ENCODE measurements around the gene POMGNT2.

The POMGNT2 gene

DNA sequence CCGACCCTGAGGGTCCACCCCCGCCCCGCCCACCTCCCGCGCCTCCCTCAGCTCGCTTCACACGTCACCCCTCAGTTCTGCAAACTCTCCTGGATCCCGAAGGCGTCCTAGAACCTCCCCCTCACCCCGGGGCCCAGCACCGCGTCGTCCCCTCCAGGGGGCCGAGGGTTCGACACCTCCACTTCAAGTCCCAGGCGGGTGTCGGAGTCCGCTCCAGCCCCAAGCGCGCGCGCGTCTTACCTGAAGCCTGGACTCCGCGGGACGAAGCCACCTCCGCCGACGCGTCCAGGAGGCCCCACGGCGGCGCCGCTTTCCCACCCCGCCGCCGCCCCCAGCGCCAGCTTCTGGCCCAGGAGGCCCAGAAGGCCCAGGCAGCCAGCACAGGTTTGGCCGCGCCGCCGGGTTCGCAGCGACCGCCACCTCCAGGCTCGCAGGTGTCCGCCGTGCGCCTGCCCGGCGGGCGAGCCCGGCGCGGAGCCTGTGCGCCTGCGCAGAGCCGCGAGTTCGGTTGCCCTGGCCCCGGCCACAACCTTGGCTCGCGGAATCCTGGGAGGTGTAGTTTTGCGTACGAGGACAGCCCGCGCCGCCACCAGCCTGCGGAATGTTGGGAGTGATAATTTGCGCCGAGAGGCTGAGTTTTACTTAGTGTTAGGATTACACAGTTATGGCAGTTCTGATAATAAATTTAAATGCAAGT lies at the start of gene POMGNT2:
POMGNT2 (minus strand) TSS at position 484 of the 697 bp plus-strand sequence. CDS start 24,648 bp downstream, outside the sequence.
- peak; percentile 93 for DNase-seq

DNA sequence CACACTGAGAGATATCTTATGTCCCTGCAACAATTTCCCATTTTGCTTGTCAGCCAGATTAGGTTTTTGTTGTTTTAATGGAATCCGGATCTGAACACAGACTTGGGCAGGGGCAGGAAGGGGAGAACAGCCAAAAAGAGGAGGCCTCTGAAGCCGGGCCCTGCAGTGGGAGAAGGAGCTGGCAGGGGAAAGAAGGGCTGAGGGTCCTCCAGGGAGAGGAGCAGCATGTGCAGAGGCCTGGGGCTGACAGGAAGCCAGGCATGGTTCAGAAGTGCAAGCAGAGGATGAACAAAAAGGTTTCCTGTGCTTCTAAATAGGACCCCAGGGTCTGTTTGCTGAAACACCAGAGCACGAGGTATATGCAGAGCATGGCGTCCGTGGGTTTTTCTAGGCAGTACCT lies 49.1 kb upstream of the POMGNT2 start:
- DNase-seq = no peak

DNA sequence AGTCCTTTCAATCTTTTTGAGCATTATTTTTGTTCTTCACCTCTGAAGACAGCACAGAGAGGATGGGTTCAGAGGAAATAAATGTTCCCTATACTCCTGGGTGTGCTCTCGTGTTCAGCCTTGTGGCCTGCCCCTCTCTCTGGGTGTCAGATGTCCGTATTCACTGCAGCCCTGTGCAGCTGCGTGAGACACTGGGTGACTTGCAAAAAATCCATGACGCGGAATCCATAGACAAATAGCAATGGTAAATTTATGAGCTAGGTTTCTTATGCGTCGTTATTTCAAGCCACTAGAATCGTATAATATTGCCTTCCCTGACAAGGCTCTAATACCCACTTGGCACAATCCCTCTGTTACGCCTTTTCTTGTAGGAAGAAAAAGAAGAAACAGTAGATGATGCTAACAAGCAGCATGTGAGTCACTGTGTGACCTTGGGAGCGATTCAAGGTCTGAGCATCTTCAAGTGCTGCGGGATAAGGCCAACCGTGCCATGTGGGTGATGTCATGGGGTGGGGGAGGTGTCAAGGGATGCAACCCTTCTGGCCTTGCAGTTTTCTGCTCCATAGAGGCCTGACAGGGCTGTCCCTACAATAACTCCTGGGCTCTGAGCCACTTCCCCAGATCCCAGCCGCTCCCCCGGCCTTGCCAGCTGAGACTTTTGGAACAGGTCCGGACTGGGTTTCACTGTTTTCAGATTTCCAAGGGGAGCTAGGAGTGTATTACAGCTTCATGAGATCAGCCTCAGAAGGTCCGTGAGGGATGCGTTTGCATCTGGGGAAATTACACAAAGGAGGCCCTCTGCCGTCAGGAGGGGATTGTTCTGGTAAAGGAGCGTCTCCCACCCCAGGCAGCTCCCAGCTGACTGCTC lies 47.6 kb upstream of the POMGNT2 start:
- no peak for DNase-seq

DNA sequence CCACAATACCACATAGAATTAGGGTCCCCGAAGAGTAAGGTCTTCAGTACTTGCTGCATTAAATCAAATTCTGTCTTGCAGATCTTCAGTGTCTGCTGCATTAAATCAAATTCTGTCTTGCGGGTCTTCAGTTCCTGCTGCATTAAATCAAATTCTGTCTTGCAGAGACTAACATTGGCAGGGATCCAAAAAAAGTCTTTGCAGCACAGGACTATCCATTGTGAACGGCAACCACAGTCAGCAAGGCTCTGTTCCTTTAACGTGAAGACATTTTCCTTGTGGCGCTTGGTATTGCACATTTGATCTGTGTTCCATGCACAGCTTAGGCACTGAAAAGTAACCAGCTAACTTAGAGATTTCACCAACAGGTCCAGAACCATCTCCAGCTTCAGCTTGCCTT lies 46.8 kb upstream of the POMGNT2 start:
- no peak for DNase-seq

DNA sequence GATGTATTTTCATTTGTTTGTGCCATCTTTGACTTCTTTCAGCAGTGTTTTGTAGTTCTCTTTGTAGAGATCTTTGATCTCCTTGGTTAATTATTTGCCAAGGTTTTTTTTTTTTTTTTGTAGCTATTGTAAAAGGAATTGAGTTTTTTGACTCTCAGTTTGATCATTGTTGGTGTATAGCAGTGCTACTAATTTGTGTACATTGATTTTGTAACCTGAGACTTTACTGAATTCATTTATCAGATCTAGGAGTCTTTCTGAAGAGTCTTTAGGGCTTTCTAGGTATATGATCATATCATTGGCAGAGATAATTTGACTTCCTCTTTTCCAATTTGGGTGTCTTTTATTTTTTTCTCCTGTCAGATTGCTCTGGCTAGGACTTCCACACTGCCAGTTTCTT lies 42.2 kb upstream of the POMGNT2 start:
- no peak for DNase-seq

DNA sequence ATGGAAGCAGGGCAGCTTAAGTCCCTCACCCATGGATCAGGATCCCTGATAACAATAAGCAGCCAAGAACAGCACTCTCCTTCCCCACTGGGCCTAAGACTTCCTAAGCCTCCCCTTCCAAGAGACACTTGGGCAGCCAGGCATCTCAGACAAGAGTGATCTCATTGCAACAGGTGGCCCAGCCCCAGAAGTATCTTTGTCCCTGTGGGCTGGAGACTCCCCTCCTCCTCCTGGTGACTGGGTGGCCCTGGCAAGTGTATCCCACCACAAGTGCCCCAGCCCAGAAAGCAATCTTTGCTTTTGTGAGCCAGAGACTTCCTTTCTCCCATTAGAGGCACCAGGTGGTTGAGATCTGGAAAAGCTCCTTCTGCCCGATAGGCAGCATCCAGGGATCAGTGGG lies 40.7 kb upstream of the POMGNT2 start:
- DNase-seq = no peak

DNA sequence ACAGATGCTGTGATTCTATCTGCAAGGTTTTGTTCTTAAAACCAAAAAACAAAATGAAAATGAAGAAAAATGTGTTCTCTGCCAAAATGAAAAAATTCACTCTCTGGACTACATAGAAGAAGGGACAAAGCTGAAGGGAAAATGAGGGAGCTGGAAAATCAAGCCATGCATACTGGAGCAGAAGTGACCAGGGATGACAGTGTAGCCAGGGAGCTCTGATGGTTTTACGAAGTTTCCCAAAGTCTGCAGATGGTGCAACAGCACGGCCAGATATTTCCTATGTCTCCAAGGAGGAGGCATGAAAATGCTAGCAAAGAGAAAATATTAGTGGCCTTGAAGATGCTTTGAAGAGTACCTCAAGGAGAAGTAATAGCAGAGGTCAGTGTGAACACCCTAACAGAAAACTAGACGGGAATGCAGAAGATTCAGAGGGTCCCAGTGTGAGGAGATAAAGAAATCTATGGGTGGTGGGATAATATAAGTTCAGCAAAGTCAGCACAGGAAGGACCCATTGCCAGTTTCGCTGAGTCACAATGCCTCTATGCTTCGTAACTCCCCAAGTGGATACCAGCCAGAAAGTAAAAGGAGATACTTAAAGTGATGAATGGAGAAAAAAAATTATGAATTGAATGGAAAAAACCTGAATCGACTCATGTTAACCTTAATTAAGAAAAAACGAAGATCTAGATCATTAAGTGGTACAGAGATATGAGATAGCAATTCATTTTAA lies 39.0 kb upstream of the POMGNT2 start:
- no peak for DNase-seq

DNA sequence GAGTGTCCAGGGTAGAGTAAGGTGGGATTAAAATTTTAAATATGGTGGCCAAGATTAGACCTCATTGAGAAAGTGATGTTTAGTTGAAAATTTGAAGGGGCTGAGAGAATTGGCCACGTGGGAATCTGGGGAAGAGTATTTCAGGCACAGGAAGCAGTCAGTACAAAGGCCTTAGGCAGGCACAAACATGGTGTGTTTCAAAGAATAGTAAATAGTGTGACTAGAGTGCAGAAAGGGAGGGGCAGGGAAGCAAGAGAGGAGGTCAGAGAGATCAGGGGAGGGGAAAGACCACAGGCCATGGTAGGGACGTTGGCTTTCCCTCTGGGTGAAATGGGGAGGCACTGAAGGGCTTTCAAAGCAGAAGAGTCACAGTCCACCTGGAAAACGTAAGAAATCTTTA lies 36.6 kb upstream of the POMGNT2 start:
- no peak for DNase-seq

DNA sequence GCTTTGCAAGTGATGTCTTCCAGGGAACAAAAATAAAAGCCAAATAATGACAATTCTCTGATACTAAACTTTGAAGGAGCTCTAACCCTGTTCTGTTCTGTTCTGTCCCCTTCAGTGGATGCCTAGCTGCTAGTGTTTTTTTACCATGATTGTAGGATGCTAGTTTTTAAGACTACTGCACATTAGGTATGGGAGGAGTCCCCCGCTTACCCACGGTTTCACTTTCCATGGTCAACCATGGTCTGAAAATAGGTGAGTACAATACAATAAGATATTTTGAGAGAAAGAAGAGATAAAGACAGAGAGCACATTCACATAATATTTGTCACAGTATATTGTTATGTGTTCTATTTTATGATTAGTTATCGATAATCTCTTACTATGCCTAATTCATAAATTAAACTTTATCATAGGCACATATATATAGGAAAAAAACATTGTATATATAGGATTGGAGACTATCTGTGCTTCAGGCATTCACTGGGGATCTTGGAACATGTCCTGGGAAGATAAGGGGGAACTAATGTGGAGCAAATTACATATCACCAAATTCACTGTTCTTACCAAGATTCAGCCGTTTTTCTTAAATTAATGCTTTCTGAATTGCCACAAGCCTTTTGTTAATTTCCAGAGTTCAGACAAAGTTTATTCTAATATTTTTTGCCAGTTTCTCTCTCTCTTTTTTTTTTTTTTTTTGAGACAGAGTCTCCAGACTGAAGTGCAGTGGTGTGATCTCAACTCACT lies 32.8 kb upstream of the POMGNT2 start:
- no peak for DNase-seq

DNA sequence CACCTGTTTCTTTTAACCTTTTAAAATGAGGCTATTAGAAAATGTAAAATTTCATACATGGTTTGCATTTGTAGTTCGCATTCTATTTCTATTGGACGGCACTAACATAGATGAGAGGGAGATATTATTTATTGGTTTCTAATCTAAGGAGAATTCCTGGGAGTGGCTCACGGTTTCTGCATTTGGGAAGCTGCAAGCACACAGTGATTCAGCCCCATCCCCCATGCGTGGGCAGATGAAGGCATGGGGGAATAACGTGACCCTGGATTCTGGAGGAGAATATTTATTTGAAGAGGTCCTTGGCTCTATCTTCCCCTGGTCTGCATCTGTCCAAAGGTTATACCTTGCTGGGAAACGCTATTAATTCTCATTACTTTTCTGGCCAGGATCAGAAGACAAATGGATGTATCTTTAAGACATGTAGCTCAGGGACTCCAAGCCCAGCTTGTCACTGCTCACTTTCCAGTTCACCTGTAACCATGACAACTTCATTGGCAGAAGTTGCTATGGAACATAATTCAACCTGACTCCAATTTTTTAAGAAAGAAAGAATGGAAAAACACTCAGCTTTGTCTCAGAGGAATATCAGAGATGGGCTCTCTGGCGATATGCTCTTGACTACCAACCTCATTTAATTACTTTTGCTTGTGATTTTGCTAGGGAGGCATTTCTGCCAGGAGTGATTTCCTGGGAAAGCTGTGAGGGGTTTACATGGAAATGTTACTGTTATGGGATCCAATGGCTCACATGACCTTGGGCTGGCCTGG lies 27.2 kb upstream of the POMGNT2 start:
- no peak for DNase-seq

DNA sequence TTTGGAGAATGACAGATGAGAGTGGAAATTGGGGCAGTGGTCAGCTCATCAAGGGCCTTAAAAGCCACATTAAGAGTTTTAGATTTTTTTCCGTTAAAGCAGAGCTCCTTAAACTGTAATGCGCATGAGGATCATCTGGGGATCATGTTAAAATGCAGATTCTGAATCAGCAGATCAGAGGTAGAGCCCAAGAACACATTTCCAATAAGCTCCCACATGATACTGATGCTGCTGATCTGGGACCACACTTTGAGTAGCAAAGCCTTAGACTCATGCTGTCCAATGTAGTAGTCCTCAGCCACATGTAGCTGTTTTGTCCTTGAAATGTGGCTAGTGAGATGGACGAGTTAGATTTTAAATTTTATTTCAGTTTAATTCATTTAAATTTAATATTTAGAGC lies 26.3 kb upstream of the POMGNT2 start:
- DNase-seq = no peak

DNA sequence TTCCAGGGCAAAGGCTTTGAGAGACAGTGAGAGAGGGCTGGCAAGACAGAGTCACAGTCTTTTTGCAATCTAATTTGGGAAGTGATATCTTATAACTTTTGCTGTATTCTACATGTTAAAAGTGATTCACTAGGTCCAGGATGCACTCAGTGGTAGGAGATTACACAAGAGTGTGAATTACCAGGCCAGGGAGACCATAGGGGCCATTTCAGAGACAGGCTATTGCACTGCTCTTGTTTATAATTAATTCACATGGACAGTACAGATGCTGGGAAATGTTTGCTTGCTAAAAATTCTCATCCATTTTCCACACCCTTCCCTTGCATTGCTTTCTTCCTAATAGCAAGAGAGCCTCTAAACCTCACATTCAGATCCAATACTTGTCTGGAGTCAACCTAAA lies 22.6 kb upstream of the POMGNT2 start:
- DNase-seq = no peak

DNA sequence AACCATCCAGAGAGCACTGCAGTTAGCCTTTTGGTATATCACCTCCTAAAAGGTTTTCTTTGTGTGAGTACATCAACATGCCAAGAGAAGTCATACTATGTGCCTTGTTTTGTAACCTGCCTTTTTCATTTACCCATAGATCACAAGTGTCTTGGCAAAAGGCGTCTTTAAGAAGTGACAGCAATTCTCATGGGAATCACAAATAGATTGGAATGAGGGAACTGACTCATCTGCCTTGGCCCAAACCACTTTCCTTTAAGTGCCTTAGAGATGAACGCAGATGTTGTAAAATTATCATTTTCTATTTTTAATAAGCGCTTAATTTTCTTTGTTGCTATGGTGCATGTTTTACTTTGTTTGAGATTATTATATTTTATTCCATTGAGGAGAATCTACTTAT lies 20.7 kb upstream of the POMGNT2 start:
- DNase-seq = no peak

DNA sequence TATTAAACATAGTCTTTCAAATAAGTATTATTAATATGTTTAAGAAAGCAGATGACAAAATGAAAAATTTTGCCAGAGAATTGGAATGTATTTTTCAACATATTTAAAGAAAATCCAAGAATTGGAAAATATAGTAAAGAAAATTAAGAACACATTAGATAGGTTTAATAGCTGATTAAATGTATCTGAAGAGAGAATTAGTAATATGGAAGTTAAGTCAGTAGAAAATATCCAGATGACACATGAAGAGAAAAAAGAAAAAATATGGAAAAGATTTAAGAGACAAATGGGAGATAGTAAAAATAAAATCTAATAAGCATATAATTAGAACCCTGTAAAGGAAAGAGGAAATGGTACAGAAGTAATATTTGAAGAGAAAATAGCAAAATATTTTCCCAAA lies 18.0 kb upstream of the POMGNT2 start:
- DNase-seq = no peak

DNA sequence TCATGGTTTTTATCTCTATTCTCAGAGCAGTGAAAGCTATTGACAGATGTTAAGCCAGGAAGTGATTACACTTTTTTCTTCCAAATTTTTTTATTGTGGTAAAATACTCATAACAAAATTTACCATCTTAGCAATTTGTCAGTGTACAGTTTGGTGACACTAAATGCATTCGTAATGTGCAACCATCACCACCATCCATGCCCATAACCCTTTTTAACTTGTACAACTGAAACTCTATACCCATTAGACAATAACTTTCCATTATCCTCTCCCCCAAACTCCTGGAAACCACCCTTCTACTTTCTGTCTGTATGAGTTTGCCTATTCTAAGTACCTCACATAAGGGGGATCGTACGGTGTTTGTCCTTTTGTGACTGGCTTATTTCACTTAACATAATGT lies 15.1 kb upstream of the POMGNT2 start:
- DNase-seq = no peak

DNA sequence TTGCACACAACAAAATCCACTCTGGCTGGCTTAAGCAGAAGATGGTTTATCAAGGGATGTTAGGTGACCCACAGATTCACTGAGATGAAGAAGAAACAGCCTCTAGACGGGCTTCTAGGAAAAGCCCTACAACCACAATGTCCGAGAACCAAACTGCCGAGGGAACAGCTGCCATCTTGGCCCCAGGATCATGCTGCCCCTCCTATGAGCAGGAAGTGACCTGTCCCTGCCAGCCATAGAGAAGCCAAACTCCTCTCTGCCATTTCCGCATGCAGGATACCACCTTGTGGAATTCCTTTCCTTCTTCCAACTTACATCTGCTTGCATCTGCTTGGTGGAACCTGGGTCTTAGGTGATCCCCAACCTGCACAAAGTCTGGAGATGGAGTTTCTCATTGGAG lies 11.4 kb upstream of the POMGNT2 start:
- no peak for DNase-seq

DNA sequence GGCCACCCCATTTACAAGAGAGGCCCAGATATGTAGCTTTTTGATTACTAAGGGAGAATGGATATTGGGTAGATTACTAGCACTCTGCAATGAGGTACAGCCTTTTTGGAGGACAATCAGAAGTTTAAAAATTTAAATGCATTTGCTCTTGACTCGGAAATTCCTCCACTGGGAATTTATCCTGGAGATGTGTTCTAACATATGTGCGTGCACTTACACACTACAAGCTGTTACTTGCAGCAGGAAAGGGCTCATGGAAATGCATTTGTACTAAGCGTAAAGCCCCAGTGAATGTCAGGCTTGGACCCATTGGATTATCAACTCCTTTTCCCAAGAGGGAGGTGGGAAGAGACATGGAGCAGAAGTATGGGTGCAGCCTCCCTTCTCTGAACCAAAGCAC lies 7.8 kb upstream of the POMGNT2 start:
- DNase-seq = no peak

DNA sequence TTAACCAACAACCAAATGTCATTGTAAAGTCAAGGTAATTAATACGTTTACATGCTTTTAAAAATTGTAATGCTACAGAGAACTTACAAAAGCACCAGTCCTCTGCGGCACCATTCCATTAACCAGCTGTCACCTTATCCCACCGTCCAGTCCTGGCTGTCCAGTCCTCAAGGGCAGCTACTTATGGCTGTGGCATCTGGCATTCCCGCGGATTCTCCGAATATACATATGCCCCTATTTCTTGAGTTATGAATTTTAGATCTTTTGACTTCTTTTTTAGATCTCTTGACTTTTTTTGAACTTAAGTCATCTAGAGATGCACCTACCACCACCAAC lies 382 bp upstream of the POMGNT2 start:
- no peak for DNase-seq

DNA sequence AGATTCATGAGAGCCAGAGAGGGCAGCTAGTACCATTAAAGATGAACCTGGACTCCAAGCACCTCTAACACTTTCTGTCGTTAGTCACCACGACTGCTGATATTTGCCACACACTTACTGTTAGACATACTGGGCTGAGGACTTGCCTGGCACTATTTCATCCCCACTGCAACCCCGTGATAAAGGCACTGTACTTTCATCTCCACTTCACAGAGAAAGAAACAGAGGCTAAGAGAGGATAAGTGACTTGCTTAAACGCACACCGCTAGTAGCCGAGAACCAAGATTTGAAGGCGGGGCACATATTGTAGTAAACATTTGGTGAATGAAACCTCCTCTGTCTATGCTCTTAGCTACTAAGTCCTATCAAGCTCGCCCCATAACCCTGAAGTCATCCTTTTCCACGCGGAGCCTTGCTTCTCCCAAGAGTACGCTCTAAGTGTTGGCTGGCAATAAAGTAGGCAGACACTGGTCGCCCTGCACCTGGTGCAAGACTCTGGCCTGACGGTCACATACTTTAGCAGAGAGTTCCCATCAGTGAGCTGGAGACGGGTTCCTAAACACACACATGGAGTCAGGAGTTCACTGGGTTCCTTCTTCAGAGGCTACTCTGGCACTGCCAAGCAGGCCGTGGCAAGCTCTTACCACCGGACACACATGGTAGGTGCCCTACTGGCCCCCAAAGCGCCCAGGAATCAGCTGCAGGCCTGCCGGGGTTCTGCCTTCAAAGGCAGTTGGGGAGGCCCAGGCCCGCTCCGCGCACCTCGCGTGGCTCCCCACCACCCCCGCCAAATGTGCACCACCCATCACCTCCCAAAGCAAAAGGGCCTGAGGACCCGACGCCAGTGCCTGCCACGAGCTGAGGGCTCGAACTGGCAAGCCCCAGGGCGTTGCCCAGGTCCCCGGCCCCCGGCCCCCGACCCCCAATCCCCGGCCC lies 951 bp downstream of the POMGNT2 start:
- peak; percentile 9 for DNase-seq

DNA sequence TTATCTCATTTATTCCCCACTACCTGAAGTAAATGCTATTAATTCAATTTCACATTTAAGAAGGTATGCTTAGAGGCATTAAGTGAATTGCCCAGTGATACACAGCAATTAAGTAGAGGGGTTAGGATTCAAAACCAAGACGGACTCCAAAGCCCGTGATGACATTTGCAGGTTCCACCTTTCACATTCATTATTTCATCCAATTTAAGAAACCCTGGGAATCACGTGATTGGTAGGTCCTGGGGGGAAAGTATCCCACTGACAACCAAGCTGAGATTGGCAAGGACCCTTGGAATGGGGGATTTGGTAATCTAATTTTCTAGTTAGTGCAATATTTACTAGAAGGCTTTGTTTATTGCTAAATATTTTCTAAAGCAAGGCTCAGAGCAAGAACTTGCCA lies 1.8 kb downstream of the POMGNT2 start:
- DNase-seq = no peak

DNA sequence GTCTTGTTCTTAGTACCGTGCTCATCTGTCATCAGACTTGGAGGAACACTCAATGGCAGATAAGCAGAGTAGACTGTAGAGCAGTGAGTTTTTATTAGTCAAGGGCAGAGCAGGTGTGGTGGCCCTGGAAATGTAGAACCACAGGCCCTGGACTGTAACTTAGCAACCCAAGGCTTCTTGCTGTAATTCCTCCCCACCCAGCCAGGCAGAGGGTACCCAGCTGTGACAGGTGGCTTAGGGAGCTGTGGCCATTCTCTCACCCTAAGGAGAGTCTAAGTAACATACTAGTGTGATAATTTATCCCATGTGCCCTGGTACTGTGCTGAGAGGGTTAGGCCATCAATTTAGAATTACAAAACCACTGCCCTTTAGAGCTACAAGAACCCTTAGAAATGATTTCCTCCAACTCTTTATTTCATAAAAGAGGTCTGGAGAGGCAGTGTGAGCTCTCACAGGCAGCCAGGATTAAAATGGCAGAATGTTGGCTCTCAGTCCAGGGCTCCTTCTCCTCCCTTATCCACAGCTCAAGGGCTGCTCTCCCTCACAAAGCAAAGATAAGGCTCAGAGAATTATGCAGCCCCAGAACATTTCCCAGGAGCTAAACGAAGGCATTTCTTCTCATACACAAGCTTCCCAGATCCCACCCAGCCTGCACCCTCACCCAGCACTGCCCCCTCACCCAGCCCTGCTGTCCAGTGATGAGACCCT lies 3.0 kb downstream of the POMGNT2 start:
- DNase-seq = no peak
